Esophagus squamous epithelium (tissue), 4 donors: ENCODE results near the gene MNAT1.

Experiments used
- POLR2A ChIP-seq, 4 donors: fragments of 450-650 bp; IDR thresholded peaks; one replicate each; pipeline ENCODE4 v1.6.1; 2017; ENCODE audit warnings: antibody characterized with exemption in 4 of 4, mild to moderate bottlenecking in 4 of 4, moderate library complexity in 3 of 4
- TF ChIP-seq, protein P1 (sequence below), 6 experiments: fragments of 450-650 bp in 4 of 6; fragments of 200-600 bp in 2 of 6; sonication (generic) in 2 of 6; IDR thresholded peaks; one replicate each; pipeline ENCODE4 v1.5.1; 2016 to 2019; ENCODE audit warnings: antibody characterized with exemption in 6 of 6, mild to moderate bottlenecking in 4 of 6, moderate library complexity in 4 of 6

- TF ChIP-seq, protein P1, sequence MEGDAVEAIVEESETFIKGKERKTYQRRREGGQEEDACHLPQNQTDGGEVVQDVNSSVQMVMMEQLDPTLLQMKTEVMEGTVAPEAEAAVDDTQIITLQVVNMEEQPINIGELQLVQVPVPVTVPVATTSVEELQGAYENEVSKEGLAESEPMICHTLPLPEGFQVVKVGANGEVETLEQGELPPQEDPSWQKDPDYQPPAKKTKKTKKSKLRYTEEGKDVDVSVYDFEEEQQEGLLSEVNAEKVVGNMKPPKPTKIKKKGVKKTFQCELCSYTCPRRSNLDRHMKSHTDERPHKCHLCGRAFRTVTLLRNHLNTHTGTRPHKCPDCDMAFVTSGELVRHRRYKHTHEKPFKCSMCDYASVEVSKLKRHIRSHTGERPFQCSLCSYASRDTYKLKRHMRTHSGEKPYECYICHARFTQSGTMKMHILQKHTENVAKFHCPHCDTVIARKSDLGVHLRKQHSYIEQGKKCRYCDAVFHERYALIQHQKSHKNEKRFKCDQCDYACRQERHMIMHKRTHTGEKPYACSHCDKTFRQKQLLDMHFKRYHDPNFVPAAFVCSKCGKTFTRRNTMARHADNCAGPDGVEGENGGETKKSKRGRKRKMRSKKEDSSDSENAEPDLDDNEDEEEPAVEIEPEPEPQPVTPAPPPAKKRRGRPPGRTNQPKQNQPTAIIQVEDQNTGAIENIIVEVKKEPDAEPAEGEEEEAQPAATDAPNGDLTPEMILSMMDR (IDR thresholded peaks at IDR 0.05), result no peak
- no peak for TF ChIP-seq POLR2A (IDR thresholded peaks at IDR 0.05)
These were observed 247.3 kb downstream of the MNAT1 start for GRCh38 chr14:60981633-60982455.
